ENCODE data around the gene COX7B2.

Gene COX7B2

GRCh38 chr4:46954643-46955042 is 45.6 kb upstream of the COX7B2 start:
- no peaks in the 10 kb centered on the region for H3K4me1 ChIP-seq (ENCODE audit: insufficient read depth, low read length, poor library complexity, severe bottlenecking)
- TF ChIP-seq EZH2phosphoT487 (IDR thresholded peaks at IDR 0.05; ENCODE audit: borderline replicate concordance) = no peak
- no peak for TF ChIP-seq CTCF (conservative IDR thresholded peaks at IDR 0.05; ENCODE audit: low read length)
- H3K79me2 ChIP-seq (ENCODE audit: insufficient read depth, low read length) = no peaks in the 10 kb centered on the region
- H3K9ac ChIP-seq (ENCODE audit: low read depth, low read length, poor library complexity, severe bottlenecking) = no peak overlapping the region
- H3K4me2 ChIP-seq (ENCODE audit: low read depth, low read length, poor library complexity, severe bottlenecking) = no peak overlapping the region
- H3K36me3 ChIP-seq (ENCODE audit: insufficient read depth, low read length) = no peaks in the 10 kb centered on the region
- H4K20me1 ChIP-seq (ENCODE audit: insufficient read depth, low read length, poor library complexity, severe bottlenecking) = no peaks in the 10 kb centered on the region
- H2AFZ ChIP-seq (ENCODE audit: low read length) = no peak overlapping the region
- no peaks in the 10 kb centered on the region for H3K27me3 ChIP-seq (ENCODE audit: insufficient read depth, low read length, poor library complexity, severe bottlenecking)
- H3K9me2 ChIP-seq (replicated peaks; ENCODE audit: low read depth, low read length) = no peaks in the 10 kb centered on the region
- no peak overlapping the region for H3K4me3 ChIP-seq (ENCODE audit: low read length, poor library complexity, severe bottlenecking)
- no peaks in the 10 kb centered on the region for H3F3A ChIP-seq (ENCODE audit: low read depth)
- H3K9me3 ChIP-seq (ENCODE audit: insufficient read depth, low read depth, low read length) = no peaks in the 10 kb centered on the region

- Histone ChIP-seq H3K36me3 (ENCODE audit: insufficient read depth, low read length) (no peaks in the 10 kb centered on the region), H3K4me3 (ENCODE audit: low read length, poor library complexity, severe bottlenecking) (no peak overlapping the region), H4K20me1 (ENCODE audit: insufficient read depth, low read length, poor library complexity, severe bottlenecking) (no peaks in the 10 kb centered on the region), H2AFZ (ENCODE audit: low read length) (no peak overlapping the region), H3K9me3 (ENCODE audit: insufficient read depth, low read depth, low read length) (no peaks in the 10 kb centered on the region), H3K4me2 (ENCODE audit: low read depth, low read length, poor library complexity, severe bottlenecking) (no peak overlapping the region), H3K79me2 (ENCODE audit: insufficient read depth, low read length) (no peaks in the 10 kb centered on the region), H3K27me3 (ENCODE audit: insufficient read depth, low read length, poor library complexity, severe bottlenecking) (no peaks in the 10 kb centered on the region), H3K4me1 (ENCODE audit: insufficient read depth, low read length, poor library complexity, severe bottlenecking) (no peaks in the 10 kb centered on the region), H3K9ac (ENCODE audit: low read depth, low read length, poor library complexity, severe bottlenecking) (no peak overlapping the region), H3F3A (ENCODE audit: low read depth) (no peaks in the 10 kb centered on the region), H3K9me2 (replicated peaks; ENCODE audit: low read depth, low read length) (no peaks in the 10 kb centered on the region)
- TF ChIP-seq EZH2phosphoT487 (IDR thresholded peaks at IDR 0.05; ENCODE audit: borderline replicate concordance) (no peak), CTCF (conservative IDR thresholded peaks at IDR 0.05; ENCODE audit: low read length) (no peak)
Measured at GRCh38 chr4:46953564-46953963, 44.5 kb upstream of the COX7B2 start.

- Histone ChIP-seq H3K9me2 (replicated peaks; ENCODE audit: low read depth, low read length) (no peaks in the 10 kb centered on the region), H3F3A (ENCODE audit: low read depth) (no peaks in the 10 kb centered on the region), H3K4me2 (ENCODE audit: low read depth, low read length, poor library complexity, severe bottlenecking) (no peak overlapping the region), H3K4me1 (ENCODE audit: insufficient read depth, low read length, poor library complexity, severe bottlenecking) (no peaks in the 10 kb centered on the region), H3K9me3 (ENCODE audit: insufficient read depth, low read depth, low read length) (no peaks in the 10 kb centered on the region), H3K36me3 (ENCODE audit: insufficient read depth, low read length) (no peaks in the 10 kb centered on the region), H4K20me1 (ENCODE audit: insufficient read depth, low read length, poor library complexity, severe bottlenecking) (no peaks in the 10 kb centered on the region), H3K79me2 (ENCODE audit: insufficient read depth, low read length) (no peaks in the 10 kb centered on the region), H3K9ac (ENCODE audit: low read depth, low read length, poor library complexity, severe bottlenecking) (no peak overlapping the region), H2AFZ (ENCODE audit: low read length) (no peak overlapping the region), H3K27me3 (ENCODE audit: insufficient read depth, low read length, poor library complexity, severe bottlenecking) (no peaks in the 10 kb centered on the region), H3K4me3 (ENCODE audit: low read length, poor library complexity, severe bottlenecking) (no peak overlapping the region)
- TF ChIP-seq CTCF (conservative IDR thresholded peaks at IDR 0.05; ENCODE audit: low read length) (no peak), EZH2phosphoT487 (IDR thresholded peaks at IDR 0.05; ENCODE audit: borderline replicate concordance) (no peak)
Measured at GRCh38 chr4:46952451-46952850, 43.4 kb upstream of the COX7B2 start.
